Myocyte (in vitro differentiated cells): ENCODE results near the gene SSBP3. TPM values are rescaled to one million over a fixed set of nuclear protein-coding genes. Genes with fewer than 3 reads are reported as not detected.
"Not testable (repeated sequence)": the region's sequence is repeated elsewhere in the genome, so short reads cannot be mapped to it uniquely, and the experiment has no call there.

Experiments used
- DNase-seq: peaks from one replicate; pipeline ENCODE4 v3.0.0-alpha.2; 2012; ENCODE audit warnings: low read depth
- total RNA-seq: library from RNA; depleted of rRNA; stranded (reverse); fragments of >200 nt; gene quantifications from 2 replicates; pipeline ENCODE4 v1.2.3, GENCODE V29; 2014

The SSBP3 gene
- total RNA-seq, 1 donor from 2014 or later = 21.8 TPM

DNA sequence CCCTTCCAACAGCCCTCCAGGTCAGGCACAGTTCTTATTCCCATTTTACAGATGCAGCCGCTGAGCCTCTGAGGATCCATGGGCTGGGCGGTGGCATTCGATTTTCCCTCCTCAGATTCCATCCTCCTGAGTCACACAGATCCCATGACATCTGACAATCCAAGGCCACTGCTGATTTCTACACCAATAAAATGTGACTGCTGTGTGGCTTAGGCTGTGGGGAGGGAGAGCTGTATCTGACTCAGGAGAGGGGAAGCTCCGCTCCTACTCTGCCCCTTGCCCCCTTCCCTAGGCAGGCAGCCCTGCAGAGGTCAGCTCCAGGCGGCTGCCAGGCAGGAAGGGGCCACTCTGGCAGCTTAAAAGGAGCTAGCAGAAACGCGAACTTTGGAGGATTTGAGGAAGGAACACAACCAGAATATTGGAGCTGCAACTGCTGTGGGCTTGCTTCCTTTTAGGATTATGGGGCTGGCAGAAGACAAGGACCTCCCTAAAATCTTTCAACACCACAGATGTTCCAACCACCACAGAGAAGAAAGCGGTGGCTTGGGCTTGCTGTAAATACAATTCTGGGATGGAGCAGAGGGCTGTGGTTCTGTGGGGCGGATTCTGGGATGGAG, 156.3 kb downstream of the SSBP3 start:
- peak; percentile 97 for DNase-seq

DNA sequence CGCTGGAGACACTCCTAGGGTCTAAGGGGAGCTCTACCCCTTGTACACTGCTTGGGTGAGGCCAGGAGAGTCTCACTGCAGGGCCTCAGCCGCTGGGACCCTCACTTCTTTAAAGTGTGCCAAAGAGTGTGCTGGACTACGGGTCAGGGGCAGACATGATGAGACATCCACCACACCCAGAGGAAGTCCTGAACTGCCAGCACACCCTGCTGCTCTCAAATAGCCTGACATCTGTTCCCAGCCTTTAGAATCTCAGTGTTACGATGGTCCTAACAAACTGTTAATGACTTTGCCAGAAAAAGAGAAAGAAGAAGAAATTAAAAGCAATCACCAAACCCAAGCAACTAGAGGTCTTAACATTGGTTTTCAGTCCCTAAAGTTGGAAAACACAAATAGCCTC, 157.2 kb downstream of the SSBP3 start:
- DNase-seq = peak; percentile 78

DNA sequence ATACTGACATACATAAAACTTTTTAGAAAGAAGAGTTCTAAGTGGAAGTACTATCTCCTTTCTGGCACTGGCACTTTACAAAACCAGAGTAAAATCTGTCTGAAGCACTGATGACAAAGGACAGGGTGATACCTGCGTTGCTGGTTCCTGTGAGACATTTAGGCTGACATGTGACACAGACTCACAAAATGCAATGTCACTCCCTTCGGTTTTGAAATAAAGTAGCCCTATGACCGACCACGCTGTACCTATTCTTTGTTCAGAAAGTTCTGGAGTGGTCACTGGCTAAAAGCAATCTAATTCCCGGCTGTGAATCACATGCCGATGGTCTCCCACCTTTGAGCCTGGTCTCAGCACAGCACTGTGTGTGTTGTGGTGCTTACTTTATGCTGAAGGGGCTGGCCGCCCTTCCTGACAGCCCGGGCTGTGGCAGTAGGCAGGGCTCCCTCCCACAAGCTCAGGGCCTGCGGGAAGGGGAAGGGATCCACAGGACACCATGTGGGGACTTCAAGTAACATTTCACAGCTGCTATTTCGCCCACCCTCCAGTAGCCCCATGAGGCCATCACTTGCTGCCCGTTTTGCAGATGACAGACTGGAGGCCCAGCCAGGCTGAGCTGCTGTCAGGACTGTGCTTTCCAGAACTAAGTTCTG, 158.2 kb downstream of the SSBP3 start:
- DNase-seq = peak; percentile 33

DNA sequence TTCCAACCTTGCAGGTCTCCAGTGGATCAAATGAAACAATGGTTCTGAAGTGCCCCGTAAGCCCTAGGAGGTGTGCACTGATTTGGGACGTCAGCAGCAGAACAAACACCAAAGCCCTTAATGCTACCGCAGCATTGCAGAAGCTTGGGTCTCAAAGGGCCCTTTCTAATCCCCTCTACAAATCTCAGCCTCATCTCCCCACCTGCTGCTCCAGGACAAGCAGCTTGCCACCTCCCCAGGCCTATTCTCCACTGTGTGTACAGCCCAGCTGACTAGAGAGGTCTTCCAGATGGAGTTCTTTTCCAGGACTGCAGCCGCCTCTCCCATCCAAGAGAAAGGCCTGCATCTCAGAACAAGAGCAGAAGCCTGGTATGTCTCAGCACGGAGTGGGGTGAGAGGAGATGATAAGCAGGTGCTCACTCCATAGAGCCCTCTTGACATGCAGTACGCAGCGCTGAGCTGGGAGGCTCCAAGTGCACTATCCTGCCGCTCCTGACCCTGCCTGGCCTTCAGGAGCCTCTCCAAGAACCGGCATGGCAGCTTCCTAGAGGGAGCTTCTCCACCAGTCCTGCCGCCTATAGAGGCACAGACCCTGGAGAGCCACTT, 160.0 kb downstream of the SSBP3 start:
- no peak for DNase-seq

DNA sequence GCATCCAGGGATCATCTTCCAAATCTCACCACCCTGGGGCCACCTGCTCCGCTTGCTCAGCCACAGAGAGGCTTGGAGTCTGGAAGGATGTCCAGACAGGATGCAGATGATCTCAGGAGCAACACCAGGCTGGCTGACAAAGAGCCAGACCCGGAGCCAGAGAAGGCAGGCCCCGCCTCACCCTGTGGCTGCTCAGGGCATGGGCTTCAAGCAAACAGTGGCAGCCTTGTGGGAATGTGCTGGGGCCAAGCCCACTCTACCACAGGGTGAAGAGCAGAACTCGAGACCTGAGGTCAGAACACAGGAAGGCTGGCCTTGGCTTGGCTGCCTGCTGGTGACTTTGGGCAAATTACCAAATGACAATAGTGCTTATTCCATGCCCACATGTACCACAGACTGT, 160.7 kb downstream of the SSBP3 start:
- peak; percentile 94 for DNase-seq

DNA sequence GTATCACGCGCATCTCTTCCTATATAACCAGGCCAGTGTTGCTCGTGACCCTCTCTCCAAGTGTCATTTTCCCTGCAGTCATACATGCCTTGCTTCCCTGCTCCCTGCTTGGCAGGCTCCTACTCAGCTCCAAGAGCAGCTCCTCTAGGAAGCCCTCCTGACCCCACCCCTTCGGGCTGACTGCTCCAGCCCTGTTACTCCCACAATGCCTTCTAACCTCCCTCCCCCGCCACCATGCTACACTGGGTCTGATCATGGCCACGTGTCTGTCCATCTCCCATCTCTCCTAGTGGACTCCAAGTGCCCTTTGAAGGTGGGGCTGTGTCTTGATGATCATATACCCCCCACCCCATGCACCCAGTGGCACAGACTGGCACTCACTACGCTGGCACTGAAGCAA, 161.5 kb downstream of the SSBP3 start:
- DNase-seq = no peak

DNA sequence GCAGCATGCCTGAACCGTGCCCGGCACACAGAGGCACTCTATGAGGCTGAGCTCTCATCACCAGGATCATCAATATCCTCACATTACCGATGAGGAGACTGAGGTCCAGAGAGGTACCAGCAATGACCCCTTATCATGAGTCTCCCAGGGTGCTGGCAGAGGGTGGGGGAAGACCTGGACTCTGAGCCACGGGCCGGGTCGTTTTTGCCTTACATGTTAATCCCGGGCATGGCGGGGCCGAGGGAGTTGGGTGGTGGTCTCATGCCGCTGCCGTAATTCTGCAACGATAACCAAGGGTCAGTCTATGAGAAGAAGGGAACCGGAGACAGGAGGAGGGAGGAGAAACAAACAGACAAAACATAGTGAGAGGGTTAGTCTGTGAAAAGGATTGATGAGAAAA, 163.2 kb downstream of the SSBP3 start:
- no peak for DNase-seq

DNA sequence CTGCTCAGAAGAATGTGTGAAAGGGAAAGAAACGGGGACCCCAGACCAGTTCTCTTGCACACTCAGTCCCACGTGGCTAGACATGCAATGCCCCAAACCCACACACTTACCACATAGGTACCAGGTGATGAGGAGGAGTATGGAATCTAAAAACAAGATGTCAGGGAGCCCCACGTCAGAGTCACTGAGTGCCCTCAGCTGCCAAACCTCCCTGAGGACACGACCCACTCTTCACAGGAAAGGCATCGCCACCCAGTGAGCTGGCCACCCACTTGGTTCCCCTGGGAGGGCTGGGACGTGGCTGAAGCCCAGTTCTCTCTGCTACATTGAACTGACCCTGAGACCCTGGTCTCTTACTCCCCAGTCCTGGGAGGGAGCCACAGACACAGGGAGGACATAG, 164.8 kb downstream of the SSBP3 start:
- no peak for DNase-seq

DNA sequence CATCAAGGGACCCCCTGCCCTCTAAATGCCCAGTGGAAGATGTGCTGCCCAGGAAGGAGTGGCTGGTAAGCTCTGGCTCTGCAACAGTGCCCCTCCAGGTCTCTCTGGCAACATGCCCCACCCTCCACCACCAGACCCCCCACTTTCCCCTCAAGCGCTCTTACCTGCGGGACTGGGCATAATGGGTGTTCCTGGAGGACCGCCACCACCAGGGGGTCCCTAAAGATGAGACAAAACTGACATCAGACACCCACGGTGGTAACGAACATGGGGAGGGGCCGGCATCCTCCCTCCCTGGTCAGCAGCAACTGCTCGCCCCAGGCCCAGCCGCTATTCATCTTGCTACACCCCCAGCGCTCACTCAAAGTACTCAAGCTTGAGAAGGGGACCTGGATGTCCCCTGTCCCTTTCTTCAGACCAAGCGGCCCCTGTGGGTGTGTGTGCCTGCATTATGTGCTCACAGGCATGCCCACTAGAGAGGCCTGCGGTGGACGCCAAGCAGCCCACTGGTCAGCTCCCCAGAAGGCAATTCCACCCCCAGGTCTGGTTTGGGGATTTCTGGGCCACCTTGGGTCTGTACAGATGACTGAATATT, 165.4 kb downstream of the SSBP3 start:
- no peak for DNase-seq

DNA sequence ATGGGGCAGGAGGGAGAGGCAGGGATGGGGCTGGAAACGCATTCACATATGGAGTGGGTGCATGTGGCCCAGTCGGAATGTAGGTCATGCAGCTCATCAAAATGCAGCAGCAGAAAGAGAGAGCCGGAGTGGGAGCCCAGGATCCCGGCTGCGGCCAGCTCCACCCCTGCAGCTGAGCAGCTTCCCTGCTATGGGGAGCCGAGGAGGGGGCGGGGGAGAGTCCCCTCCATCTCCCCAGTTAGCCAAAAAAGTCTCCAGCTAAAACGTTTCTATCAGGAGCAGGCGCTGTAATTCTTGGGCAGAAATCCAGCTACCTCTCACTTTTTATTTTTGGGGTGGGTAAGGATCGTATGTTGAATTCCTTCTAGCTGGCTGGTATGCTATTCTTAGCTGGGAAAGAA, 166.6 kb downstream of the SSBP3 start:
- no peak for DNase-seq

DNA sequence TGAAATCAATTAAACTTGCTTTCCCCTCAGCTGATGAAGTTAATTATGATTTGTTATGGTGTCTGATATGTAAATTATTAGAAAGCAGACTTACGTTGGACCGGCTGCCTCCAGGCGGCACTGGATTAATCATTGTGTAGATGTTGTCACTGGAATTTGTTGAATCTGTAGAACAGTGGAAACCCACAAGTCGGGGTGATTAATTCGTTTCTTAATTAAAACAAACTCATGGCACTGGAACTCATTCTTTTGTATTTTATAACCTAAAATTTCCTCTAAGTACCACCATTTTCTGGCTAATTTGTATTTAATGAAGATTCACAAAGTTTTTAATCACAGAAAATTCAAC, 167.2 kb downstream of the SSBP3 start:
- no peak for DNase-seq

DNA sequence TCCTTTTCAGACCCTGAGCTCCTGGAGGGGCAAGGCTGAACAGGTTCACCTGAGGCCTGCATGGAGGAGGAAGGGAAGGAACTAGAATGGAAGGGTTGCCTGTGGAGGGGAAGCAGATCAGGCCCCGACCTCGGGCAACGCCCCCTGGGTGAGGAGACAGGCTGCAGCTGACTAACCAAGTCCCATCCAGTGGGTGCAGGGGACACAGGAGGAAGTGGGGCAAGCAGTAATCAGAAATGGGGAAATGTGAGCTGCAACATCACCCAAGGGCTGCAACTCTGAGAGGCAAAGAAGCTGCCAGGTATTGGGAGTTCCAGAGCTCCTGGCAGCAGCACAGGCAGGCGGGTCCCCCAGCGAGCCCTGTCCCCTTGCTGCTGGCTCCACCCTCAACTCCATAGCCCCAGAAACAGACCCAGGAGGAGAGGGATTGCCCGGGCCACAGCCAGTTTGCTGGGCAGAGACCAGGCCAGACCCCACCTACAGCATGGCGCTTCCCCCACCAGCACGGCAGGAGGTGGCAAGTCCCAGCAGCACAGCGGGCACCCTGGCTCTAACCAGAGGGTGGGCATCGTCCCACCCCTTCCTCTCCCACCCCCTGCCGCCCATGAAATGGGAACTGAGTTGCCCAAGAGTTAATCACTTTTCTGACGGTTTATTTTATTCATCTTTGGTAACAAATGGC, 167.7 kb downstream of the SSBP3 start:
- DNase-seq = no peak

DNA sequence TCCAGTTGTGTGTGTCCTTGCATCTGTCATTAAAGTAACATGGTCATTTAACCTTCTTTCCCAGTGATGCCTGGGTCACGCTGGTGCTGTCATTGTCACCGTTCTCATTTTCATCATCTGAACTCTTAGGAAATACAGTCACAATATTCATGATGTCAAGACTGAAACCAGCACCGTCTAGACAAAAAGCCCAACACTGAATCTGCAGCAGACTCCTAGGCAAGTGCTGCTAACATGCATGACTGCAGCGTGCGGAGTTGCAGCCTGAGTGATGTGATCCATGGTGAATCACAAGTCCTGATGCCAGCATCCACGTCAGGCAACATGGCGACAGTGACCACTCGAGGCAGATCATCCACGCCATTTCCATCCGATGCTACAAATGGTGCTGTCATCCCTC, 168.6 kb downstream of the SSBP3 start:
- no peak for DNase-seq

DNA sequence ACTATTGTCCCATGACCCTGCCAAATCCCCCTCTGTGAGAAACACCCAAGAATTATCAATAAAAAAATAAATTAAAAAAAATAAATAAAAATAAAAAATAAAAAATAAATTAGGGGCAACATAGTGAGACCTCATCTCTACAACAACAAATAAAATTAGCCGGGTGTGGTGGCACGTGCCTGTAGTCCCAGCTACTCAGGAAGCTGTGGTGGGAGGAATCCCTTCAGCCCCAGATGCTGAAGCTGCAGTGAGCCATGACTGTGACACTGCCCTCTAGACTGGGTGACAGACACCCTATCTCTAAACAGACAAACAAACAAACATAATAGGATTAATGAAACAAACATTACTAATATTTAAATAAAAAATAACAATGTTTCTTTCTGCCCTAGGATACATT, 171.9 kb downstream of the SSBP3 start:
- no peak for DNase-seq

DNA sequence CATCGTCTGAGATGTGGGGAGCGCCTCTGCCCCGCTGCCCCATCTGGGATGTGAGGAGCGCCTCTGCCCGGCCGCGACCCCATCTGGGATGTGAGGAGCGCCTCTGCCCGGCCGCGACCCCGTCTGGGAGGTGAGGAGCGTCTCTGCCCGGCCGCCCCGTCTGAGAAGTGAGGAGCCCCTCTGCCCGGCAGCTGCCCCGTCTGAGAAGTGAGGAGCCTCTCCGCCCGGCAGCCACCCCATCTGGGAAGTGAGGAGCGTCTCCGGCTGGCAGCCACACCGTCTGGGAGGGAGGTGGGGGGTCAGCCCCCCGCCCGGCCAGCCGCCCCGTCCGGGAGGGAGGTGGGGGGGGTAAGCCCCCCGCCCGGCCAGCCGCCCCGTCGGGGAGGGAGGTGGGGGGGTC, 173.0 kb downstream of the SSBP3 start:
- DNase-seq = not testable (repeated sequence)

DNA sequence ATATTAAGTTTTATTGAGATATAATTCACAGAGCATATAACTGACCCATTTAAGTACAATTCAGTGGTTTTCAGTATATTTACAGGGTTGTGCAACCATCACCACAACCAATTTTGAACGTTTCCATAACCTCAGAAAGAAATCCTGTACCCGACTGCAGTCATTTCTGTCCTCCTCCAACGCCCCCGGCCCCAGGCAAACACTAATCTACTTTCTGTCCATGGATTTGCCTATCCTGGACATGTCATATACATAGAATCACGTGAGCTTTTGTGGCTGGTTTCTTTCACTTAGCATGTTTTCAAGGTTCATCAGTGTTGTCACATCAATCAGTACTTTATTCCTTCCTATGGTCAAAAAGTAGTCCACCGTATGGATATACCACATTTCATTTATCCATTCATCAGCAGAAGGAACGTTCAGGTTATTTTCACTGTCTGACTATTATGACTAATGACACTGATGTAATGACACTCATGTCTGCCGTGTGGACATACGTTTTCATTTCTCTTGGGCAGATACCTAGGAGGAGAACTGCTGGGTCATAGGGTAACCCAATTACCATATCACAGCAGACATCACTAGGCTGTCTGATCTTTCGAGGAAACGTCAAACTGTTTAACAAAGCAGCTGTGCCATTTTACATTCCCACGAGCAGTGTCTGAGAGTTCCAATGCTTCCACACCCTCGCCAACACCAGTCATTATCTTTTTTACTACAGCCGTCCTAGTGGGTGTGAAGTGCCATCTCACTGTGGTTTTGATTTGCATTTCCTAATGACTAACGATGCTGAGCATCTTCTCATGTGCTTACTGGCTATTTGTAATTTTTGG, 175.5 kb downstream of the SSBP3 start:
- peak; percentile 55 for DNase-seq

DNA sequence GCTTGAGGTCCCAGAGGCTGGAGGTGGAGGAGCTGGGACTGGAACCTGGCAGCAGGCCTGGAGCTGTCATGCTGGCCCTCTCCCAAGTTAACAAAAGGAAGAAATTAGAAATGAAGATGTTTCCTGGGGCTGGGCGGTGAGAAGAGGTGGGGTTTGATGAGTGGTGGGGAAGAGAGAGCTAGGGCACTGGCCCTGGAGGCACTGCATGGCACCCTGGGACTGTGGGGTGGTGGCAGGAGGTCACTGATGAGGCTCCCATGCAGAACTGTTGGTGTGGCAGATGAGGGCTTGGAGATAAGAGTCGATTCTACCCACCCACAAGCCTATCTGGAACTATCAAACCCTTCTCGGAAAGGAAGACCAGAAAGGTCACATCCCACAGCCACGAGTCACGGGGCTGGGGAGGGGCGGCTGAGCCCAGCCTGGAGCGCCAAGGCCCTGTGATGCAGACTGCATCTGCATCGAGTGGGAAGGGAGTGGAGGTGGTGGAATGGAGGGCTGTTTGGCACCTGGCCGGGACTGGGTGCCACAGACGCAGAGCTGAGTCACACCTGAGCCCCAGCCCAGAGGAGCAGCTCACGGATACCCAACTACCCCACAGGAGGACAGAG, 176.8 kb downstream of the SSBP3 start:
- peak; percentile 39 for DNase-seq

DNA sequence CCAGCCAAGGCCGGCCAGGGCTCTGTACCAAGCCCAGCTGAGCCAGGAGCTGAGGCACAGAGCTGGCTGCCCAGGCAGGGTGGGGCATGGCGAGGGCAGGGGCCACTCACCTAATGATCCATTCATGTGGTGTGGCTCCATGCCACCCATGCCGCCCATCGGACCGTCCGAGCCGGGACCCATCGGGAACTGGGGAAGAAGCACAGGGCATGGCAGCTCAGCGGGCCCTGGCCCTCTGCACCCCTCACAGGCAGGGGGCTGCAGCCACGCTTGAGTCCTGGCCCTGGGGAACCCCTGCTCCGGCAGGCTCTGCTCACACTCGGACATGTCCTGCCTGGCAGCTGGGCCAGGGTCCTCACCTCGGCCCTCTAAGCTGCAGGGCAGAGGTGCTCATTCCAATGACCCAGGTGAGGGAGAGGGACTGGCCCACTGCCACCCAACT, 177.5 kb downstream of the SSBP3 start:
- DNase-seq = no peak

DNA sequence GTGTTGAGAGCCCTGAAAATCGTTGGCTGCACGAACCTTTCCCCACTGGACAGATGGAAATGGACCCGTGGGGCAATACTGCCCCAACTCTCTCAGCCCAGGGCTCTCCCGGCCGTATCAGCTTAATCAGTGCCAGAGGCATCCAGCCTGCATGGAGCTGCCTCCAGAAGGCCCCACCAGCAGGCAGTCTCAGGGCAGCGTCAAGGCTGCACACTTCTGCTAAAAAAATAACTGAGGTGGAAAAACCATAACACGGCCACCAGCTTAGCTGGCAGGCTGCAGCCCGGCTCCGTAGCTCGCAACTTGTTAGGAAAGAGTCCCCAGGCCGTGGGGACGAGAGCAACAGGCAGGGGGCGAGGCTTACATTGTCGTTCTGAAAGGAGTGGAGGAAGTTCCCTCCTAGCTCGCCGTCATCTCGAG, 178.3 kb downstream of the SSBP3 start:
- no peak for DNase-seq

DNA sequence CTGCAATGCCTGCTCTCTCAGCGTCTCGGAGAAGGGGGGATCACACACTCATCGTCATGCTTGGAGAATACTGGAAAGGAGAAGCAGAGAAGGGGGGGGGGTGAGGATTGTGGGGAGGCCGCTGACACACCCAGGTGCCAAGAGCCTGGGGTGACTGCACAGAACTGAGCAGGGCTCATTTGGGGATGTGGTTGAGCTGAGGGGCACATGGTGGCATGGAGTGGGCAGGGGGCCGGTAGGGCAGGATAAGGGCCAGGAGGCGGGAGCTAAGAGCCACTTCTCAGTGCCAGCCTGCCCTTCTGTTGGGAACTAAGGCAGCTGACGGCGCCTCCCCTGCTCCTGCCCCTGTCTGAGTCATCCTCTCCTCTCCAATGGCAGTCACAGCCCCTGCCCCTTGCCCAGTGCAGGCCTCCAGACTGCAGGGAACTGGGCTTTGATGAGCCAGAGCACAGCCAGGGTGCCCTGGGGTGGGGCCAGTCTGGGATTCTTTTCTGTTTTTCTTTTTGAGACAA, 179.0 kb downstream of the SSBP3 start:
- DNase-seq = peak; percentile 87
